Measurements from ENCODE around the gene KCNQ1. TPM values are rescaled to one million over a fixed set of nuclear protein-coding genes. Genes with fewer than 3 reads are reported as not detected.

The KCNQ1 gene
- total and polyA plus RNA-seq, 2 donors (not counting 1 experiment from before 2014, with no cell fraction given), result not detected

DNA sequence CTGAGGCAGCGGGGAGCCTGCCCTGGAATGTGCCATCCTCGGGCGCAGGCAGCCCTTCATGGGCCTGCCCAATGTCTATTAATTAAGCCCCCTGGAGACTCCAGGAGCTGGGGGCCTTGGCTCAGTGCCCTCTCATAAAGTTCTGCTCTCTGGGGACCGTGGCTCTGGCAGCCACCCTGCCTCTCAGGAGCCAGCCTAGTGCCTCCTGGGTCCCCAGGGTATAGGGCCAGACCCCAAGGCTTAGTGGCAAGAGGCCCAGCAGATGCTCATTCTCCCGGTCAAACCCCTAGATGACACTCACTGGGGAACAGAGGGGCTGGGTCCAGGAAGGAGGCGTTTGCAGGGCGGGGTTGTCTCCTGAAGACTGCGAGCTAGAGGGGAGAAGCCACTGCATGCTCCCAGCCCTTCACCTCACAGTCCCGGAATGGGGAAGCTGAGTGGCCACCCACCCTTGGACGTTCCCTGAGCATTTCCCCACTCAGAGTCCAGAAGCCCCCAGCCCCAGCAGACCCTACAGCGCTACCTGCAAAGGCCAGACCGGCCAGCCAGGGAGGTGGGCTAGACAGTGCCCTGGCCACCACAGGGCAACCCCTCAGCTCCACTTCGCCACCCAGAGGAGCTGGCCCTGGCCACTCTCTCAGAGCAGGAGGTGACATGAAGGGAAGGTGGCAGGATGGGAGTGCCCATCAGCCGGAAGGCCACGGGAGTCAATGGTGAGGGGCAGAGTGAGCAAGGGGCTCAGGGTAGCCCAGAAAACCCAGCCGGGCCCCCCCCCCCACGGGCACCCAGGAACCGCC lies 357.8 kb downstream of the KCNQ1 start:
- Histone ChIP-seq H3K9me3 (ENCODE audit: control insufficient read depth, insufficient read depth, low read depth, low read length) (no peaks in the 10 kb centered on the region), H3K36me3 (ENCODE audit: control insufficient read depth, insufficient read depth, low read length) (no peaks in the 10 kb centered on the region), H3K27me3 (ENCODE audit: control insufficient read depth, insufficient read depth, low read length) (peaks cover 18% of the 10 kb centered on the region), H3K27ac (ENCODE audit: insufficient read depth, low read length) (no peak overlapping the region), H2AFZ (ENCODE audit: low read length) (no peak overlapping the region), H3K4me3 (replicated peaks in 1 of 4; ENCODE audit: control extremely low read depth in 1 of 4, insufficient read depth in 1 of 4, low read depth in 3 of 4, low read length in 4 of 4) (no peak overlapping the region), H3K79me2 (ENCODE audit: control insufficient read depth, insufficient read depth, low read length) (no peaks in the 10 kb centered on the region), H4K20me1 (ENCODE audit: control insufficient read depth, extremely low read depth, insufficient read depth, low read length) (no peaks in the 10 kb centered on the region), H3K9ac (ENCODE audit: insufficient read depth, low read length) (no peak overlapping the region), H3K4me2 (ENCODE audit: extremely low read depth, insufficient read depth, low read length) (no peak overlapping the region), H3K4me1 (ENCODE audit: control insufficient read depth, extremely low read depth, insufficient read depth, low read length) (peaks cover 3% of the 10 kb centered on the region)
- no peak for DNase-seq (ENCODE audit: low read depth in 2 of 2)
- no peak for TF ChIP-seq EZH2 (IDR thresholded peaks at IDR 0.05; ENCODE audit: low read length, missing control alignments)
- TF ChIP-seq CTCF (conservative IDR thresholded peaks at IDR 0.05 in 1 of 2, IDR thresholded peaks at IDR 0.05 in 1 of 2; ENCODE audit: low read depth in 1 of 2, low read length in 2 of 2), result no peak

DNA sequence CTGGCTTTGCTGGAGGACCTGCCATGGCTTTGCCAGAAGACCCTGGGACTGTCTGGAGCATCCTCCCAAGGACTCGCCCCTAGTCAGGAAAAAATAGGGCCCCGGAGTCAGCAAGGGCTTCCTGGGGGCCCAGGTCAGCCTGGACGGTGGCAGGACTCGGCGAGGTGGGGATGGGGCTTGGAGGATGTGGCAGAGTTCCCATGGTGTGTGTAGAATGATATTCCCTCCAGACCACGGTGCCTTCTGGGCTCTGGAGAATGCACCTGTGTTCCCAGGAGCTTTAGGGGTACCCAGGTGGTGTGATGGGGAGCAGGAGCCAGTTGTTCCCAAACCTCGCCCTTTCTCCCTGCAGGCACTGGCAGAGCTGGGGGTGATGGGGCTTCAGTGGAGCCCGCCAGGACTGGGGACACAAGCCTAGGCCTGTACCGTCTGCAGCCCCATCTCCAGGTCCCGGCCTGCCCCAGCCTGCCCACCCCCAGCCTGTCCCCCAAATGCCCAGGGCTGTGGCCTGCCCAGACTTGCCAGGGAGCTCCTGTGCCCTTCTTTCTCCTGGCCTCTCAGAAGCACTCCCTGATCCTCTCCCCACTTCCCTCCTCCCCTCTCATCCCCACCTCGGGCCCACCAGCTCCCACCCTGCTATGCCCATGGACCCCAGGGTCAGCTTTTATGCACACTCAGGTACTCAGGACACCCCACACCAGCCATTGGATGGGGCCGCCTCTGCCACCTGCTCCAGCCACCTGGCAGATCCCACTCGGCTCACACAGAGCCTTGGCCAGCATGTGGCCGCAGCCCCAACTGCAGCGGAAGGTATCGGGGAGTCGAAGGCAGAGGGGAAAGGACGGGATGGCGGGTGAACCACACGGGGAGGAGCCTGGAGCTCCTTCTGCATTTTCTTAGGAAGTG lies 358.6 kb downstream of the KCNQ1 start:
- H2AFZ ChIP-seq (ENCODE audit: low read length), result no peak overlapping the region
- no peak for DNase-seq (ENCODE audit: low read depth in 2 of 2)
- no peak for TF ChIP-seq CTCF (conservative IDR thresholded peaks at IDR 0.05 in 1 of 2, IDR thresholded peaks at IDR 0.05 in 1 of 2; ENCODE audit: low read depth in 1 of 2, low read length in 2 of 2)
- peaks cover 22% of the 10 kb centered on the region for H3K27me3 ChIP-seq (ENCODE audit: control insufficient read depth, insufficient read depth, low read length)
- no peak overlapping the region for H3K27ac ChIP-seq (ENCODE audit: insufficient read depth, low read length)
- H3K79me2 ChIP-seq (ENCODE audit: control insufficient read depth, insufficient read depth, low read length), result no peaks in the 10 kb centered on the region
- H3K9ac ChIP-seq (ENCODE audit: insufficient read depth, low read length), result no peak overlapping the region
- H3K36me3 ChIP-seq (ENCODE audit: control insufficient read depth, insufficient read depth, low read length), result no peaks in the 10 kb centered on the region
- H3K4me3 ChIP-seq (replicated peaks in 1 of 4; ENCODE audit: control extremely low read depth in 1 of 4, insufficient read depth in 1 of 4, low read depth in 3 of 4, low read length in 4 of 4), result no peak overlapping the region
- H4K20me1 ChIP-seq (ENCODE audit: control insufficient read depth, extremely low read depth, insufficient read depth, low read length), result no peaks in the 10 kb centered on the region
- no peaks in the 10 kb centered on the region for H3K9me3 ChIP-seq (ENCODE audit: control insufficient read depth, insufficient read depth, low read depth, low read length)
- no peak overlapping the region for H3K4me2 ChIP-seq (ENCODE audit: extremely low read depth, insufficient read depth, low read length)
- peaks cover 3% of the 10 kb centered on the region for H3K4me1 ChIP-seq (ENCODE audit: control insufficient read depth, extremely low read depth, insufficient read depth, low read length)

DNA sequence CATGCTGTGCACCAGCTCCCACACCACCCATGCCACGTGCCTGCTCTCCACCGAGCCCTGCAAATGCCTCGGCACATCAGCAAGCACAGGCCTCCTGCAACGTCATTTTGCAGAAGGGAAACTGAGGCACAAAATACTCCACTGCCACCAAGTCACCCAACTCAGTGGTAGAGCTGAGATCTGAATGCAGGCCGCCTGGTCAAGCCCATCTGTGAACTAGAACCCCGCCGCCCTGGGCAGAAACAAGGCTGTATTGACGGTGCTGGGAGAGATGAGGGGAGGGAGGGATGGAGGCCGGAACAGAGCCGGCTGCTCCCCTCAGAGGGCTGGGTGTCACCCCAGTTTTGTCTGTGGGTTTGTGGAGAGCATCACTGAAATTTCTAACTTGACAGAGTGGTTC lies 359.4 kb downstream of the KCNQ1 start:
- Histone ChIP-seq H3K9me3 (ENCODE audit: control insufficient read depth, insufficient read depth, low read depth, low read length) (no peaks in the 10 kb centered on the region), H3K4me1 (ENCODE audit: control insufficient read depth, extremely low read depth, insufficient read depth, low read length) (no peaks in the 10 kb centered on the region), H3K4me2 (ENCODE audit: extremely low read depth, insufficient read depth, low read length) (no peak overlapping the region), H3K27me3 (ENCODE audit: control insufficient read depth, insufficient read depth, low read length) (peaks cover 17% of the 10 kb centered on the region), H4K20me1 (ENCODE audit: control insufficient read depth, extremely low read depth, insufficient read depth, low read length) (no peaks in the 10 kb centered on the region), H2AFZ (ENCODE audit: low read length) (no peak overlapping the region), H3K4me3 (replicated peaks in 1 of 4; ENCODE audit: control extremely low read depth in 1 of 4, insufficient read depth in 1 of 4, low read depth in 3 of 4, low read length in 4 of 4) (no peak overlapping the region), H3K27ac (ENCODE audit: insufficient read depth, low read length) (no peak overlapping the region), H3K36me3 (ENCODE audit: control insufficient read depth, insufficient read depth, low read length) (no peaks in the 10 kb centered on the region), H3K79me2 (ENCODE audit: control insufficient read depth, insufficient read depth, low read length) (no peaks in the 10 kb centered on the region), H3K9ac (ENCODE audit: insufficient read depth, low read length) (no peak overlapping the region)
- DNase-seq (ENCODE audit: low read depth in 2 of 2), result no peak
- TF ChIP-seq CTCF (conservative IDR thresholded peaks at IDR 0.05 in 1 of 2, IDR thresholded peaks at IDR 0.05 in 1 of 2; ENCODE audit: low read depth in 1 of 2, low read length in 2 of 2) (no peak), EZH2 (IDR thresholded peaks at IDR 0.05; ENCODE audit: low read length, missing control alignments) (no peak)

Measured in fibroblast of lung (primary cell).